ENCODE data around the gene MGAT5.

- TF ChIP-seq, protein P1, sequence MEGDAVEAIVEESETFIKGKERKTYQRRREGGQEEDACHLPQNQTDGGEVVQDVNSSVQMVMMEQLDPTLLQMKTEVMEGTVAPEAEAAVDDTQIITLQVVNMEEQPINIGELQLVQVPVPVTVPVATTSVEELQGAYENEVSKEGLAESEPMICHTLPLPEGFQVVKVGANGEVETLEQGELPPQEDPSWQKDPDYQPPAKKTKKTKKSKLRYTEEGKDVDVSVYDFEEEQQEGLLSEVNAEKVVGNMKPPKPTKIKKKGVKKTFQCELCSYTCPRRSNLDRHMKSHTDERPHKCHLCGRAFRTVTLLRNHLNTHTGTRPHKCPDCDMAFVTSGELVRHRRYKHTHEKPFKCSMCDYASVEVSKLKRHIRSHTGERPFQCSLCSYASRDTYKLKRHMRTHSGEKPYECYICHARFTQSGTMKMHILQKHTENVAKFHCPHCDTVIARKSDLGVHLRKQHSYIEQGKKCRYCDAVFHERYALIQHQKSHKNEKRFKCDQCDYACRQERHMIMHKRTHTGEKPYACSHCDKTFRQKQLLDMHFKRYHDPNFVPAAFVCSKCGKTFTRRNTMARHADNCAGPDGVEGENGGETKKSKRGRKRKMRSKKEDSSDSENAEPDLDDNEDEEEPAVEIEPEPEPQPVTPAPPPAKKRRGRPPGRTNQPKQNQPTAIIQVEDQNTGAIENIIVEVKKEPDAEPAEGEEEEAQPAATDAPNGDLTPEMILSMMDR (IDR thresholded peaks at IDR 0.05): no peak
- no peak for TF ChIP-seq POLR2A (IDR thresholded peaks at IDR 0.05)
Observed at GRCh38 chr2:134288814-134289213, 34.9 kb downstream of the MGAT5 start.

Data from uterus (tissue), 2 donors.